ENCODE results near the gene SEZ6L.

GRCh38 chr22:26285632-26286031, 116.4 kb downstream of the SEZ6L start:
- no peak for TF ChIP-seq CTCF (conservative IDR thresholded peaks at IDR 0.05; ENCODE audit: low read depth, low read length)
- TF ChIP-seq EZH2 (IDR thresholded peaks at IDR 0.05; ENCODE audit: low read length, unreplicated experiment): no peak
